ENCODE results near the gene ZNF264.
A peak's percentile ranks its signal among the peaks of the same experiment; 100 is the strongest.
"Not testable (repeated sequence)": the region's sequence is repeated elsewhere in the genome, so short reads cannot be mapped to it uniquely, and the experiment has no call there.

Gene ZNF264

DNA sequence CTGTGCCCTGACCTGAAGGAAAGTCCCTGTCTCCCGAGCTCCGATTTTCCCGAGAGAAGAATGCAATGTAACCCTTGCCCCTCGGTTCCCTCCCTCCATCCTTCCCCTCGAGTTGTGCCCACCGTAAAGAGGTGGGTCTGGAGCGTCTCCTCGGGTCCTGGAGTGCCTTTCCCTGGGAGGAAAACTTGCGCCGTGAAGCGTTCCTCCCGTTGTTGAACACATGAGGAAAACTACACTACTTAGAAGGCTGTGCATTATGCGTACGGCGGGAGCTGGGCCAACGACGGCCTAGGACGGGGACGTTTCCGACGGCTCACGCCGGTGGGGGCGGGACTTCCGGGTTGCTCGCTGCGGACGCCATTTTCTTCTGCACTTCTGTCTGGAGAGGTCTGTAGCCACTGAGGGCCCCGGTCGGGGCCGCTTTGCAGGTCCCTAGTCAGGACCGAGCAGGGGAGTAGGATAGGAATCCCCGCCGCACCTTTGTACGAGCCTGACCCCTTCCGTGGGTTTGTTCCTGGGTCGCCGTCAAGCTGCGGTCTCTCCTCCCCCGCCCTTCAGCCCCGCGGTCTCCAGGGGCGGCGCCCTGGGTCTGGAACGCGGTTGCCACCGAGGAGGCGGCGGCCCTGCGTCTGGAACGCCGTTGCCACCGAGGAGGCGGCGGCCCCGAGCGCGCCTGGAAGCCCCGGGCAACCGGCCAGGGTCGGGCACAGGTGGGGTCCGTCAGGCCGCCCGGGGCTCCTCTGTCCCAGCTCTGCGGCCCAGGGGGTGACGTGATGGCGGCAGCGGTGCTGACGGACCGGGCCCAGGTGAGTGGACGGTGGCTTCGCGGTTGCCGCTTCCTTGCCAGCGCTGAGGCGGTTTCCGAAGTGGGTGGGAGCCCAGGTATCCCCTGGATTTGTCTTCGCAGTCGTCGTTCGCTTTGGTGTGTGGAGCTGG lies at the start of gene ZNF264:
TSS of gene ZNF264 (plus strand) at position 360 of the 936 bp plus-strand sequence. CDS start at position 774, 414 bp downstream.
- peak; percentile 61 to 83 for DNase-seq (ENCODE audit: low read depth in 2 of 2)

DNA sequence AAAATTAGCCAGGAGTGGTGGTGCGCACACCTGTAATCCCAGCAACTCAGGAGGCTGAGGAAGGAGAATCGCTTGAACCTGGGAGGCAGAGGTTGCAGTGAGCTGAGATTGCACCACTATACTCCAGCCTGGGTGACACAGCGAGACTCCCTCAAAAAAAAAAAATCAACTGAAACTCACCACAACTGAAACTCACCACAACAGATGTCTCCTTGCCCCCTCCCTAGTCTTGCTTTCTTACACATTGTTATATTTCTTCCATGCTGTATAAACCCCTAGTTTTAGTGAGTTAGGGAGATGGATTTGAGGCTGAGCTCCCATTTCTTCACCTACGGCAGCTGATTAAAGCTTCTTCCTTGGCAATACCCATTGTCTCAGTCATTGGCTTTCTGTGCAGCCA lies 49.6 kb upstream of the ZNF264 start:
- DNase-seq (ENCODE audit: low read depth in 2 of 2), result no peak

DNA sequence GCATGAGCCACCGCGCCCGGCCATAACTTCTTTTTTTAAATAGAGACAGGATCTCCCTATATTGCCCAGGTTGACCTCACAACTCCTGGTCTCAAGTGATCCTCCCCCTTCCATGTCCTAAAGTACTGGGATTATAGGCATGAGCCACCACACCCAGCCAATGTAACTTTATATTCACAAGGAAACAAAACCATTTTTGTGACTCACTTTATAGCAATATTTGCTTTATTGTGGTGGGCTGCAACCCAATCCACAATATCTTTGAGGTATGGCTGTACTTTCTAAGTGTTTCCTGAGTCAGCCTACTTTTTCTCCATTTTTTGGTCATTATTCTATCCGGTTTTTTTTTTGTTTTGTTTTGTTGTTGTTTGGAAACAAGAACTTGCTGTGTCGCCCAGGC lies 38.4 kb upstream of the ZNF264 start:
- DNase-seq (ENCODE audit: low read depth in 2 of 2), result no peak

DNA sequence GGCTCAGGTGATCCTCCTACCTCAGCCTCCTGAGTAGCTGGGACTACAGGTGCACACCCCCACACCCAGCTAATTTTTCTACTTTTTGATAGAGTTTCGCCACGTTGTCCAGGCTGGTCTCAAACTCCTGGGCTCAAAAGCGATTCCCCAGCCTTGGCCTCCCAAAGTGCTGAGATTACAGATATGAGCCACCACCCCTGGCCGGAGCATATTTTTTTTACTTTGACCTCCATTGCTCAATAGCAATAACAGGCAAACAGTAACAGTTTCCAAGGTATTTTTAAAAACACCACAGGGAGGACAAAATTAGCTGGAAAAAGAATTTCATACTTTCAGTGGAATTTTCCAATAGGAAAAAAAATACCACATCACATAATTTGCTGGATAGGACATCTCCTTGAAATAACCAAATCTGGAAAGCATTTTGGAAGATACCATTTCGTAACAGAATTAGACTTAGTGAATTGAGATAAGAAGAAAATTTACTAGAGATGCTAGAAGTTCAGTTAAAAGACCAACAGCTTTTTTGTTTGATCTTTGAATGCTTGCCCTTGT lies 29.2 kb upstream of the ZNF264 start:
- no peak for DNase-seq (ENCODE audit: low read depth in 2 of 2)

DNA sequence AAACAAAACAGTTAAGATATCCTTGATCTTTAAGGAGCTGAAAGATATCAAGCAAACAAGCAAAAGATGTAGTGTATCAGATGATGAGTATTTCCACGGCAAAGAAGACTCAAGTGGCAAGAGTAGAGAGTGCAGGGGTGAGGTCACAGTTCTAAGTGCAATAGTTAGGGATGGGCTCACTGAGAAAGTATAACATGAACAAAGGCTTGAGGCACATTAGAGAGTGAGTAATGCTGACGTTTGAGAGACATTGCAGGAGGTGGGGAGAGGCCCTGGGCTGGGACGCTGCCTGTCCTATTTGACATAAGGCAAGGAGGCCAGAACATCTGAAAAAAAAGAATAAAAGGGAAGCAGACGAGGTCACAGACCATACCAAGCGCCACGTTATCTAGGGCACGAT lies 25.5 kb upstream of the ZNF264 start:
- DNase-seq (ENCODE audit: low read depth in 2 of 2), result no peak

DNA sequence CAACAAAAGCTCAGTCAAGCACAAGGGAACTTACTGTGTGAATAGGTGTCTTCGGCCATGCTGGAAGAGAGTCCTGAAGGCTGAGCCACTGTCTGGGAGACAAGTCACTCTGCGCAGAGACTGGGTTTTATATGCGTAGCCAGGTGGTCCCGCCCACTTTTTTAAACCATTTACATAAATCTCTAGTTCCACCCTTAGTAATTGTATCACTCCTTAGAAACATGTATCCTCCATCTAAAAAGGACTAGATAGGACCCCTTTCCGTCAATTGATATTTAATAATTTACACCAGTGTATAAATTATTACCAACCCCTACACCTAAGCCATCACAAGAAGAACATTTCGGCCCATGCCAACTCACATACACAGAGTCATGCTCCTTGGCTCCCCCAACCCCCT lies 23.9 kb upstream of the ZNF264 start, which contains the start of gene DUXA:
TSS of gene DUXA (minus strand) at position 101 of the 400 bp plus-strand sequence. CDS start at position 59, 42 bp downstream.
- DNase-seq (ENCODE audit: low read depth in 2 of 2), result no peak

DNA sequence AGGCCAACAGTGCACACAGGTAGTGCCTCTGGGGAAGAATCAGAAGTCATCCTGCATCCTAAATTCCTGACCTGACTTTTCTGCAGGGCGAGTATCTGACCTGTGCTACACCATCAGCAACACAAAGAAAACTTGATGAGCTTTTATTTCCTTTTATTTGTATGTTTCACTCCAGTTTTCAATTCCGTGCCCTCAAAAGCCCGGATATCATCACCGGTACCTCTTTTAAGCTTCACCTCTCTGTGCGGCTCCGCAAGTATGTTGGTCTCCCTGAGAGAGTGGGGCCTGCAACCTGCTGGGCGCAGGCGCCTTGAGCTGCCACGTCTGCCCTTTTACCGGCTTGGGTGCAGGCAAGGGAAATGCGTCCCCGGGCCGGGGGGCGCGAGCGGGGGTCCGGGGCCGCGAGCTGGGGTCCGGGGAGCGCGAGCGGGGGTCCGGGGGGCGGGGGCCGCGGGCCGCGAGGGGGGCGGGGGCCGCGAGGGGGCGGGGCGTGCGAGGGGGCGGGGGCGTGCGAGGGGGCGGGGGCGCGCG lies 19.7 kb upstream of the ZNF264 start:
- no peak for DNase-seq (ENCODE audit: low read depth in 2 of 2)

DNA sequence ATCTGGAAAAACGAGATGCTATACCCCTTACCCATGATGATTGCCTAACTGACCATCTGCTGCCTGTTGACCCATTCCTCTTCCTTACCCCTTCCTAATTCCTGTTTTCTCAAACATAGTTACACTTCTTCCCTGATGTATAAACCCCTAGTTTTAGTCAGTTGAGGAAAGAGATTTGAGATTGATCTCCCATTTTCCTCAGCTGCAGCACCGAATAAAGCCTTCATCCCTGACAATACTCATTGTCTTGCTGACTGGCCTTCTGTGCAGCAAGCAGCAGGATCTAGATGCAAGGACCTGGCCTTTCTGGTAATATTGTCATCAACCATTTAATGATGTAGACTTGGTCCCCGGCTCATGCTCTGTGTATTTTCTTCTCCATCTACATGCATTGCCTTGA lies 999 bp upstream of the ZNF264 start:
- no peak for DNase-seq (ENCODE audit: low read depth in 2 of 2)

DNA sequence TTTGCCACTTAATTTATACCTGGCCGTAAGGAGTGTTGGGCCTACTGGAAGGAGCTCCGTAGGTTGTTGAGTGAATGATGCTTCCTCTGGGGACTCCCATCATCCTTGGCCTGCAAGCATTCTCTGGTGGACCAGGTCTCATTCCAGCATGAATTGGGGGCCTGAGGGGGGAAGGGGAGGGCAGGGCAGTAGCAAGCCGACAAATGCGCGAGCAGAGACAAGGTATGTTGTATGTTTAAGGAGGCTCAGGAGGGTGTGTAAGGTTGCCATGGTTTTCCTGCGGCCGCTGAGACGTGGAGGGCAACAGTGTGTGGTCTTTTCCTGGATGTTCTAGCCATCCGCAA lies 749 bp downstream of the ZNF264 start:
- no peak for DNase-seq (ENCODE audit: low read depth in 2 of 2)

DNA sequence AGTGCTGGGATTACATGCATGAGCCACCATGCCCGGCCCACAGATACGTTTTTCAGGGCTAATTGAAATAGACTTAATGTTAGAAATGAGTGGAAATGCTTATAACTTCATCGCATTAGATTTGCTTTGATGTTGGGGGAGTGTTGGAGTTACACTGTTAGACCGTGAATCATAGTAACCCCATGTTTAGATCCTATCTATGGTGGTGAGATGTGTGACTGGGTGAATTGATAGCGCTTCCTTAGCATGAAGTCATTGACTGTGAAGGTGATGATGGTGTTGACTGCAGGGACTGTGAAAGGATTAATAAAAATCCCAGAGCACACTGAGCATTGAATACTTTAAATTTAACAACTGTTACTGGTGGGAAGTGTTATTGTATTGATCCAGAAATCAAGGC lies 1.7 kb downstream of the ZNF264 start:
- no peak for DNase-seq (ENCODE audit: low read depth in 2 of 2)

DNA sequence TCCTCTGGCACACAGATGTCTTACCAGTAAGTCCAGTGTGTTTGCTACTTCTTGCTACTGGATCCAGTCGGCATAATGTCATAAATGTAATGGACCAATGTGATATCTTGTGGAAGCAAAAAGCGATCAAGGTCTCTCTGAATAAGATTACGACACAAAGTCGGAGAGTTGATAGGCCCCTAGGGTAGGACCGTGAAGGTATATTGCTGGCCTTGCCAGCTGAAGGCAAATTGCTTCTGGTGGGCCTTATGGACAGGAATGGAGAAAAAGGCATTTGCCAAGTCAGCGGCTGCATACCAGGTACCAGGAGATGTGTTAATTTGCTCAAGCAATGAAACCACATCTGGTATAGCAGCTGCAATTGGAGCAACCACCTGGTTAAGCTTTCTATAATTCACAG lies 6.6 kb downstream of the ZNF264 start:
- DNase-seq (ENCODE audit: low read depth in 2 of 2), result not testable (repeated sequence)

DNA sequence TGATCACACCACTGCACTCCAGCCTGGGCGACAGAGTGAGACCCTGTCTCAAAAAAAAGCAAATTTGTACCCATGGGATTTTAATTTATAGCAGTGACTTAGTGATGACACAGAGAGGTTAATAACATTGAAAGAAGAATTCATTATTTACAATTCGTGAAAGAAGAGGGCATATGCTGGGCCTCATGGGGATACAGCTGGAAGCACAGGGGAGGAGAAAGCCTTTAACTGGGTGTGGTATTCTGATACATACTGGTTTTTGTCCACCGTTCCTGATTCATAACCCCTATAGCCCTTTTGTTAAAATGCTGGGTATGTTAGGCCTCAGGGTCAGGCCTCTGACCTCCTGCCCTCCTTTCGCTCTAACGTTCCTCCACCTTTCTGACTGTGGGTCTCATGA lies 10.9 kb downstream of the ZNF264 start:
- DNase-seq (ENCODE audit: low read depth in 2 of 2), result no peak

DNA sequence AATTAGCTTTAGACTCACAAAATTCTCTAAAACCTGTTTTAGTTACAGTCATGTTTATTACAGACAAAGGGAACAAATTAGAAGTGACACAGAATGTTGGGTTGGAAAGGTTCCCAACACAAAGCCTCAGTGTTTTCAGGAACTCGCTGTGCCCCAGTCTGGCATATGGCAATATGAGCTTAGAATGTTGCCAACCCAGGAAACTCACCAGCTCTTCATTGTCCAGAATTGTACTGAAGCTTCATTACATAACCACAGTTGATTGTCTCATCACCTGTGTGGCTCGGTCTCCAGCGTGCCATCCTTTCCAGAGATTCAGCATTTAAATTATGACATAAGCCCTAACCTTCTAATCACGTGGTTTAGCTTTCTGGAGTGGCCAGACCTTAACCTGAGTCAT lies 19.1 kb downstream of the ZNF264 start:
- no peak for DNase-seq (ENCODE audit: low read depth in 2 of 2)

DNA sequence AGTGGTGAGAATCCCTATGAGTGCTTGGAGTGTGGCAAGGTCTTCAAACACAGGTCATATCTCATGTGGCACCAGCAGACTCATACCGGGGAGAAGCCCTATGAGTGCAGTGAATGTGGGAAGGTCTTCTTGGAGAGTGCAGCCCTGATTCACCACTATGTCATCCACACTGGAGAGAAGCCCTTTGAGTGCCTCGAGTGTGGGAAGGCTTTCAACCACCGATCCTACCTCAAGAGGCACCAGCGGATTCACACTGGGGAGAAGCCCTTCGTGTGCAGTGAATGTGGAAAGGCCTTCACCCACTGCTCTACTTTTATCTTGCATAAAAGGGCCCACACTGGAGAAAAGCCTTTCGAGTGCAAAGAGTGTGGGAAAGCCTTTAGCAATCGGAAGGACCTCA lies 20.8 kb downstream of the ZNF264 start:
- DNase-seq (ENCODE audit: low read depth in 2 of 2), result no peak

DNA sequence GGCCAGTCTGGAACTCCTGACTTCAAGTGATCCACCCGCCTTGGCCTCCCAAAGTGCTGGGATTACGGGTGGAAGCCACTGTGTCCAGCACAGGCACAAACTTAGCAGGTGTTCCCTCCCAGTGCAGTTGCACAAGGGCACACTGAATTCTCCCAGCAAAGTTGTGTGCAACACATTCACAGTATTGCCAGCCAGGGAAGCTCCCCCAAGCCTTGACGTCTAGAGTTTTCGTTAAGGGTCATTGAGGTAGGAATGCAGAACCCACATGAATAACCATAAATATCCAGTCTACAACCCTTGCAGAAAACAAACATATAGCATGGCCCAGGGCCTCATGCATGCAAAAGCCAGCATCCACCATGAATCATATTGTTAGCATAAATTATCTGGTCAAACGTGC lies 36.2 kb downstream of the ZNF264 start:
- DNase-seq (ENCODE audit: low read depth in 2 of 2), result no peak

DNA sequence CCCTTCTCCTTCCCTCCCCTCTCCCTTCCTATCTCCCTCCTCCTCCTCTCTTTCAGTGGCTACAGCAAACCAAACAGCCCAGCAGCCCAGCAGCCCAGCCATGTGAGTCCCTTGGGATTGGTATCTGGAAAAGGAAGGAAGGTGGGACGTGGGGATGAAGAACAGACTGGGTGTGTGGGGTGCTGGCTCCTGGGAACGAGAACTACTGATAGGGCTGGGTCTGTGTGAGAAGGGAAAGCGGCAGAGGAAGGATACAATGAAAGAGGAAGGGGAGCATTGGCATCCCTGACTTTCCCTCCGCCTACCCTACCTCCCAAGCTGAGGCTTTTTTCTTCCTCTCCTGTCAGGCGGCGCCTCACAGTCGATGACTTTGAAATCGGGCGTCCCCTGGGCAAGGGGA lies 40.4 kb downstream of the ZNF264 start:
- no peak for DNase-seq (ENCODE audit: low read depth in 2 of 2)

DNA sequence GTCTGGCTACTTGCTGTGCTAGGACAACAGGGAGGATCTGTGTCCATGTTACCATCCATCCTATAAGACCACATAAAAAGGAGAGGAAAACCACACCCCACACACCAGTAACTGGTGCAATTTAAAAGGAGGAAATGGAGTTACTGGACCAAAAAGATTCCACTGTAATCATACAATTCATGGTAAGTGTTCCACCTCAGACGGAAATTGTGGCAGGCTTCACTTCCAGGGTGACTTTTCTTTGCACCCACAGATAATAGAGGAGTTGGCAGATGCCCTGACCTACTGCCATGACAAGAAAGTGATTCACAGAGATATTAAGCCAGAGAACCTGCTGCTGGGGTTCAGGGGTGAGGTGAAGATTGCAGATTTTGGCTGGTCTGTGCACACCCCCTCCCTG lies 41.9 kb downstream of the ZNF264 start:
- no peak for DNase-seq (ENCODE audit: low read depth in 2 of 2)

DNA sequence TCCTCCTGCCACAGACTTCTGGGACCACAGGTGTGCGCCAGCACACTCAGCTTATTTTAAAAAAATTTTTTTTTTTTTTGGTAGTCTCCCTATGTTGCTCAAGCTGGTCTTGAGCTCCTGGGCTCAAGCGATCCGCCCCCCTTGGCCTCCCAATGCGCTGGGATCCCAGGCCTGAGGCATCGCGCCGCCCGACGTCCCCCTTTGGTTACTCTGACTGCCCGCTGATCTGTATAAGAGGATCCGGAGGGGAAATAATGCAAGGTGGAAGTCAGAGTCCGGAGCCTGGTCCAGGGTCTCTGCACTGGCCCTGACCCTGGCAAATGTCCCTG lies 48.6 kb downstream of the ZNF264 start:
- peak in 1 of 2 donors; percentile 0 for DNase-seq (ENCODE audit: low read depth in 2 of 2)

DNA sequence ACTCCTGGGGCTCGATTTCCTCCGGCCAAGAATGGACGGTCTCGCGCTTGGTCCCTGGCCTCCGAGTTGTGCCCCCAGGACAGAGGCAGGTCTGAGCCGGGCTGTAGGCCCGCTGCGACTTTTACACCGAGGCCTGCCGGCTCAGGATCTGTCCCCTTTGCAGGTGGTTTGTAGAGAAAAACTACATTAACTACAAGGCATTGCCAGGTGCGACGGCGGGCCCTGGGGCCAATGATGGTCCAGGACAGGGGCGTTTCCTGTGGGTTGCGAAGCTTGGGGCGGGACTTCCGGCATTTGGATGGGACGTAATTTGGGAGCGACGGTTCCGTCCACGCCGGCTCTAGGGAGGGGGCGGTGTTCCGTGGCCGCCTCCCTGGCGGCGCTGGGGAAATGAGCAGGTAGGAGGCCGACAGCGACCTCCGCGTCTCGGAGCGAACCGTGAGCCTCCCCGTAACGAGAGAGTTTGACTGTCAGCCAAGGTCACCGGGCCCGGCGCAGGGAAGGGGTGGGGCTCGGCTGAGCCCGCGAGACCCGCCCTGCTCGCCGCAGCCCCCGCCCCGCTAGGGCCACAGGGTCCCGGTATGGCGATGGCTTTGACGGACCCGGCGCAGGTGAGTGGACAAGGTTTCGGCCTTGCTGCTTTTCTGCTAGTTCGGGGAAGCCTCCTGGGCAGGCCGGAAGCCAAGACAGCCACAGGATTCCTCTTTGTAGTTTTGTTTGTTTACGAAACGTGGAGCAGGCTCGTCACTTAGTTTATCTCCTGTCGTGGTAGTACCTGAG lies 49.2 kb downstream of the ZNF264 start, which contains the start of gene ZNF805:
TSS of gene ZNF805 (plus strand) at position 322 of the 780 bp plus-strand sequence. CDS start at position 582, 260 bp downstream.
- DNase-seq (ENCODE audit: low read depth in 2 of 2), result peak; percentile 87 to 89

DNA sequence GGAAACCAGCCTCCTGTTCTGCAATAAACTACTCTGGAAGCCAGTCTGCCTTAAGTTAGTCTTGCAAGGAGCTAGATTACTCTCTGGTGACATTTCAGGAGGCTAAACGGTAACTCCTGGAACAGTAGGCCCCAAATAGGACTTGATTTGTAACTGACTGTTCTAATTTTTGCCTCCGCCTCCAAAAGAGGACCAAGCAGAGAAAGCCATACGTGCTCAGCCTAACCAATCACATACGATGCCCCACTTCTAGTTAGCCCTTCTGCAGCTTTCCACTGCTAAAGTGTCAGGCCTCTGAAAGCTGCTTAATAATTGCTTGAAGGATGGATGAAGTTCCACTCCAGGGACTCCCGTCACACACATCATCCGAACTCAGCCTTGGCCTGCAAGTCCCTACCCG lies 49.9 kb downstream of the ZNF264 start:
- DNase-seq (ENCODE audit: low read depth in 2 of 2), result no peak

DNA sequence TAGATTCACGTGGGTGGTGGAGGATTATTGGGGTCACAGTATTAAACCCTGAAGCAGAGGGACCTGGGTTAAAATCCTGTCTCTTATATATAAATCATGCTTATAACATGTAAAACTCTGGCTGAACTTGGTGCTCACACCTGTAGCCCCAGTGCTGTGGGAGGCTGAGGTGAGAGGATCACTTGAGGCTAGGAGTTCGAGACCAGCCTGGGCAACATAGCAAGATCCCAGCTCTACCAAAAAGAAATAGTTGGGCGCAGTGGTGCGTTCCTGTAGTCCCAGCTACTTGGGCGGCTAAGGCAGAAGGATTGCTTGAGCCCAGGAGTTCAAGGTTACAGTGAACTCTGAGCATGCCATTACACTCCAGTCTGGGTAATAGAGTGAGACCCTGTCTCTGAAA lies 51.5 kb downstream of the ZNF264 start:
- no peak for DNase-seq (ENCODE audit: low read depth in 2 of 2)

DNA sequence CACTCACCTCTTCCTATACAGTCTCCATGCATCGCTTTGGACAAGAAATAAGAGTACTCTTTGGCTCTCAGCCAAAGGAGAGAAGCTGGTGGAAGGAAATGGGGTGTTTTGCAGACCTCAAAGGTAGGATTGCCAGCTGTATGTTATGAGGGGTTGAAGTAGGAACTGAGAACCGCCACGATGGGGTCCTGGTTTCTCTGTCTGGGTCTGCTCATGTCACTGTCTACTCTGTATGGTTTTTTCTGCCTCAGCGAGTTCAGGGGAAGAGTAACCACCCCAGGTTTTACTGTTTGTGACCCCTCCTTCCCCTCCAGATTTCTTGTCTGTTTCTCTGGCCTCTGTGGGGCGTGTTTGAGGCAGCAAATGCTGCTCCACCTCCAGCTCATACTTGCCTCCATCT lies 53.2 kb downstream of the ZNF264 start:
- no peak for DNase-seq (ENCODE audit: low read depth in 2 of 2)
